OCI-LY7 (cell line): ENCODE measurements around the gene LRRC47.

Experiments used
- CTCF ChIP-seq: fragments of 200-600 bp; sonication (generic); conservative IDR thresholded peaks from 2 replicates; pipeline ENCODE4 v1.5.1; 2014; ENCODE audit warnings: mild to moderate bottlenecking, antibody characterized with exemption, low read length, moderate library complexity, mixed read lengths
- EZH2phosphoT487 ChIP-seq: fragments of 200-600 bp; sonication (generic); IDR thresholded peaks from 2 replicates; pipeline ENCODE4 v1.6.1; 2018; ENCODE audit warnings: low read depth, borderline replicate concordance, mild to moderate bottlenecking, mixed run types, antibody characterized with exemption, low read length, moderate library complexity, mixed read lengths

- no peak for TF ChIP-seq CTCF
- no peak for TF ChIP-seq EZH2phosphoT487
Measured at GRCh38 chr1:3750741-3751140, 45.6 kb downstream of the LRRC47 start.
